ENCODE data around the gene PLXNA2.

PLXNA2 gene

GRCh38 chr1:208151728-208152598 lies 92.2 kb downstream of the PLXNA2 start:
- DNase-seq (ENCODE audit: low read depth, low spot score): no peak
- no peak overlapping the region for H3K27ac ChIP-seq

DNA sequence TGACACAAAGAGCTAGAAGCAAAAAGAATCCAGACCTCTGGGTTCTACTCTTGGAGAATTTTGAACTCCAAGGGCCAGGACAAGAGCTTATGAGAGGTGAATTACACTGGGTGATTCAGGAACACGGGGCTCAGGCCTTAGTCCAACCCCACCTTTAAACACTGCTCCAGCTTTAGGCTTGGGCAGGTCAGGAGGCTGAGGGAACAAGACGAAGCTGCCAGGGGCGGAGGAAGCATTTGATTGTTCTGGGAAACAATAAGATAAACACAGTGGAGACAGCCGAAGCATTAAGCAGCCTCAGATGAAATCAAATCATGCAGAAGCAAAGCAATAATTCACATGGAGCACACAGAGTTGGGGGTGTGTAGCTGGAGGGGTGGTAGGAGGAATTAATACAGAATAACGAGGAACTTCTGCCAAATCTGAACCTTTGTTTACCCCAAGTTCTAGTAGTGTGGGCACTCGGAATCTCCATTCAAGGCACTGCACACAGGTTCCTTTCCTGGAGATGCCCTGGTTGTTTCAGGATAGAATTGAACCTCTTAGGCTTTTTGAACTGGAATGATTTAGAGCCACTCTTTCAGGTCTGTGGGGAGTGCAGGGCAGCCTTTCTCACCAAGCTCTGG lies 93.2 kb downstream of the PLXNA2 start:
- DNase-seq (ENCODE audit: low read depth, low spot score): no peak
- no peak overlapping the region for H3K27ac ChIP-seq

- DNase-seq (ENCODE audit: low read depth, low spot score): no peak
- no peak overlapping the region for H3K27ac ChIP-seq
Observed at GRCh38 chr1:208149776-208150514, 94.2 kb downstream of the PLXNA2 start.

GRCh38 chr1:208149213-208149612 lies 95.0 kb downstream of the PLXNA2 start:
- DNase-seq (ENCODE audit: low read depth, low spot score): no peak
- no peak overlapping the region for H3K27ac ChIP-seq

DNA sequence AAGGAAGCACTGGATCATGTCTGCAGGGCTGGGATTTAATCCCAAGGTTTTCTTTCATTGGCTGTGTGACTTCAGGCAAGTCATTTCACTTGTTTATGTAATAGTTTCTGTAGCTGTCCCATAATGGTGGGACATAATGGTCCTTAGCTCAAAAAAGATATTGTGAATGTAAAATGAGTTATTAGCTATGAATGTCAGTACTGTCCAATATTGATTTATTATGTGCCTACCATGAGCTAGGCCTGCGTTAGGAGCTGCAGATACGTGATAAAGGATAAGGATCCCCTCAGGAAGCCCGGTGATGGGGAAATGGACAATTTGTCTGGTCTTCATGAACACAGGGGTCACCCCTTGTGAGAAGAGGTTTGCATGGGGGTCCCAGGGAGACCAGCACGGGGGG lies 95.8 kb downstream of the PLXNA2 start:
- DNase-seq (ENCODE audit: low read depth, low spot score): no peak
- H3K27ac ChIP-seq: no peak overlapping the region

GRCh38 chr1:208146650-208147049 lies 97.5 kb downstream of the PLXNA2 start:
- DNase-seq (ENCODE audit: low read depth, low spot score): no peak
- H3K27ac ChIP-seq: no peak overlapping the region

GRCh38 chr1:208145167-208145566 lies 99.0 kb downstream of the PLXNA2 start:
- DNase-seq (ENCODE audit: low read depth, low spot score): no peak
- no peak overlapping the region for H3K27ac ChIP-seq

GRCh38 chr1:208142590-208143382 lies 101.4 kb downstream of the PLXNA2 start:
- H3K27ac ChIP-seq: no peak overlapping the region
- DNase-seq (ENCODE audit: low read depth, low spot score): no peak

GRCh38 chr1:208141610-208142192 lies 102.5 kb downstream of the PLXNA2 start:
- DNase-seq (ENCODE audit: low read depth, low spot score): no peak
- no peak overlapping the region for H3K27ac ChIP-seq

GRCh38 chr1:208139434-208140045 lies 104.6 kb downstream of the PLXNA2 start:
- DNase-seq (ENCODE audit: low read depth, low spot score): no peak
- H3K27ac ChIP-seq: no peak overlapping the region

DNA sequence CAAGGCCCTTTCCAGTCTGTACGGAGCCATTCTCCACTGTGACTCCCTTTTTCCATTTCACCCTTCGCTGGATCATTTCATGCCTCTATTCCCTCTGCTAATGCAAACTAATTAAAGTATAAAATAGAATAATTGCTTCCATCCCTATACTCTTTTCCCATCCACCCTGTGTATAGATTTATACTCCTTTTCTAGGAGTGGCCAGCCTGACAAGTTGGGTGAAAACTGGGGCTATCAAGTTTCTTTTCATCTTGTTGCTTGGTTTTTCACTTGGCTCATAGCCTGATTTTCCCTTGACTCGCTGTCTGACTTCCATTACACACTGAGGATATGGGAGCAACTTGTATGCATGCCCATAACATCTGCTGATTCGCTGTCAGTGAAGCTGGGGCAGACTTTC lies 107.0 kb downstream of the PLXNA2 start:
- no peak for DNase-seq (ENCODE audit: low read depth, low spot score)

DNA sequence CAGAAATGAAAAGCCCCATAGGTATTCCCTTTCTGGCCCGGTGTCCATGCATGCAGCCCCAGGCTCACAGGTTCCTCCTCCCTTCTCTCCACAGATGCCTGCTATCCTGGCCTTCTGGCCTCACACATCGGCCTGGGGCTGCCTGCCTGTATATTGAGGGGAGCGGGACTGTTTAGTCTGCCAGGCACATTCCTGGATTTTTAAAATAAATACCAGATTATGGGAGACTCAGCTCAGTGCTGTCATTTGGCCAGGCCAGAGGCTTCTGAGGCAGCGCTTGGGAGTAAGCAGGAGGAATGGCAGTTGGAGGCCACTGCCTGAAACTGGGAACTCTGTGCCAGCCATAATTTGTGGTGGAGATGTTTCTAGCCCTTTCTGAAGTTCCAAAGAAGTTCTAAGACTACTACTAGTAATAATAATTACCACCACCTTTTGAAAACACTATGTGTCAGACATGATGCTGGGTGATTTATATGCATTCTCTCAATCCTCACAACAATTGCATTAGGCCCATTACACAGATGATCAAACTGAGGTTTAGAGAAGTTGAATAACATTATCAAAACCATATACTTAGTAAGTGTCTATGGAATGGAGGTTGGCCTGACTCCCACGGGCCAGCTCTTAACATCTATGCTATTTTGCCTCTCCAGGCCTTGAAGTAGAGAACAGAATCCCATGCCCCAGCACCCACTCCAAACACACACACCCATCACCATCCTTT lies 107.6 kb downstream of the PLXNA2 start:
- no peak for DNase-seq (ENCODE audit: low read depth, low spot score)
- no peak overlapping the region for H3K27ac ChIP-seq

More for the DNA sequence above, 107.0 kb downstream of the PLXNA2 start:
- H3K27ac ChIP-seq: no peak overlapping the region

DNA sequence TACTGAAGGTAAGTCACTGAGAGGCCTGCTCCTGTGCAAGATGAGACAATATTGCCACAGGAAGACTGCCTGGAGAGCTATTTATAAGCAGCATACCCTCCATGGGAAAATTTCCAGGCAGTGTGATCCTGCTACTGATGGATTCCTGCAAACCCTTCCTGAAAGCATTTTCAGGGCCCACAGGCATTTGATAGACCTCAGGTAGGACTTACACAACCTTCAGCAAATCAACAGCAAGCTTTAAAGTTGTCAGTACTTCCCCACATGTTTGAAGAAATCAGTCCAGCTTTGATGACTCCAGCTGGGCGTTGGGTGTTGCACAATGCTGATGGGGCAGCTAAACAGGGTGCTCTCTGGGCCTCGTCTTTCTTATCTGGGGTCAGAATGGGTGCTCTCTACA lies 108.8 kb downstream of the PLXNA2 start:
- H3K27ac ChIP-seq: no peak overlapping the region
- no peak for DNase-seq (ENCODE audit: low read depth, low spot score)

DNA sequence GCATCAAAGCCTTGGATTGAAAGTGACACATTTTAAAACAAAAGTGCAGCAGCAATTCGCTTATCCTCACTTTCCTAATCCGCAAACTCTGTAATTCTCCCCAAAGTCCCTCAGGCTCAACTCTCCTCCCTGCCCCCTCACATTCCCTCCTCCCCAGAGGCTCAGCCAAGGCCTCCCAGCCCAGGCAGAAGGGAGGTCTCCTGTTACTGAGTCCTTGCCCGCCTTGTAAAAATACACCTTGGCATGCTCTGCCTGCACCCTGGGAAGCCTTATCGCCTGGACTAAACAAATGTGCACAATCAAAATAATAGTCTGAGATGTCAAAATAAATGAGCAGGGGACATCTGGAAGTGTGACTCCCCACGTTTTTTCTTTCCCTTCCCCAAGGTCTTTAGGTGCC lies 109.7 kb downstream of the PLXNA2 start:
- H3K27ac ChIP-seq: no peak overlapping the region
- no peak for DNase-seq (ENCODE audit: low read depth, low spot score)

DNA sequence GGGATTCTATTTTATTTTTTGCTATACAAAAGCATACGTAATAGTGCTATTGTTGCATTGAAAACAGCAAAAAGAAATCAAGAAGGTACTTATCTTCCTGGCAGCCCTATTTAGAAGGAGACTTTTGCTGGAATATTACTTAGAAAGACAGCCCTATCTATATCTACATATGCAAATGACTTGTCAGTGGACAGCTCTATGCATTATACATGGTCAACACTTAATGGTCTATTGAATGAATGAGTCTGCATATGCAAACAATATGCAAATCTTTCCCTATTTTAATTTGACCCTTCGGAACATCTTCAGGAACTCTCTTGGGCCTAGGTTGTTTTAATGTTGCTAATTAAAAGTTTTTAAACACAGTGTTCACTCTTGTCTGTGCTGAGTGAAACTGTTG lies 110.8 kb downstream of the PLXNA2 start:
- no peak for DNase-seq (ENCODE audit: low read depth, low spot score)

GRCh38 chr1:208132287-208132882 lies 111.8 kb downstream of the PLXNA2 start:
- peak; percentile 37 for DNase-seq (ENCODE audit: low read depth, low spot score)
- H3K27ac ChIP-seq: peak overlapping the region; percentile 40

More for the DNA sequence above, 110.8 kb downstream of the PLXNA2 start:
- no peak overlapping the region for H3K27ac ChIP-seq

GRCh38 chr1:208131621-208132286 lies 112.4 kb downstream of the PLXNA2 start:
- H3K27ac ChIP-seq: peak overlapping the region; percentile 40
- no peak for DNase-seq (ENCODE audit: low read depth, low spot score)

GRCh38 chr1:208129487-208129886 lies 114.7 kb downstream of the PLXNA2 start:
- DNase-seq (ENCODE audit: low read depth, low spot score): no peak
- no peak overlapping the region for H3K27ac ChIP-seq
